K562 (cell line): ENCODE results near the gene PHF20. TPM values are rescaled to one million over a fixed set of nuclear protein-coding genes. Genes with fewer than 3 reads are reported as not detected.

ENCODE experiments used
- CBX1 ChIP-seq: sonication (generic); IDR thresholded peaks from 2 replicates; pipeline ENCODE4 v1.6.1; 2016; ENCODE audit warnings: antibody characterized with exemption, low read depth, mild to moderate bottlenecking
- CBX3 ChIP-seq, 2 experiments: IDR thresholded peaks; 1 replicate in 1 of 2; 2 replicates in 1 of 2; pipeline ENCODE4 v1.6.1; 2012; ENCODE audit warnings: inconsistent platforms in 2 of 2, low read length in 2 of 2, borderline replicate concordance in 1 of 2, control low read depth in 1 of 2
- DDX20 ChIP-seq: fragments of 450-650 bp; IDR thresholded peaks from 2 replicates; pipeline ENCODE4 v1.6.1; 2016; ENCODE audit warnings: missing genetic modification characterization, low read depth, mild to moderate bottlenecking, missing compliant biosample characterization, moderate library complexity
- KLF13 ChIP-seq: fragments of 450-650 bp; IDR thresholded peaks from 2 replicates; pipeline ENCODE4 v1.6.1; 2016; ENCODE audit warnings: missing genetic modification characterization, low read depth, mild to moderate bottlenecking, missing compliant biosample characterization, moderate library complexity, borderline replicate concordance
- MAFG ChIP-seq: fragments of 450-650 bp; conservative IDR thresholded peaks from 2 replicates; pipeline ENCODE4 v1.6.1; 2016; ENCODE audit warnings: missing genetic modification characterization, missing compliant biosample characterization
- MBD2 ChIP-seq: sonication (generic); IDR thresholded peaks from 2 replicates; pipeline ENCODE4 v1.6.1; 2016; ENCODE audit warnings: low read depth, borderline replicate concordance
- TARDBP ChIP-seq: fragments of 450-650 bp; IDR thresholded peaks from 2 replicates; pipeline ENCODE4 v1.6.1; 2016
- TEAD2 ChIP-seq: fragments of 450-650 bp; IDR thresholded peaks from 2 replicates; pipeline ENCODE4 v1.6.1; 2016; ENCODE audit warnings: missing genetic modification characterization, control low read depth, missing compliant biosample characterization
- ZKSCAN3 ChIP-seq: fragments of 250-450 bp; sonication (Bioruptor Pico); IDR thresholded peaks from 2 replicates; pipeline ENCODE4 v1.4.0; 2020
- ZNF561 ChIP-seq: fragments of 450-650 bp; formaldehyde crosslinking; conservative IDR thresholded peaks from 2 replicates; pipeline ENCODE4 v1.4.0; 2020; ENCODE audit warnings: mild to moderate bottlenecking, moderate library complexity
- polyA plus RNA-seq, 8 experiments: library from polyadenylated mRNA; depleted of rRNA in 4 of 8; stranded (reverse) in 5 of 8; unstranded in 3 of 8; fragments of >200 nt; fragmentation: Nextera tagmentation in 2 of 8; fragmentation: Illumina TruSeq in 1 of 8; extraction: Ambion mirVana in 2 of 8; extraction: Trizol in 1 of 8; gene quantifications; 2 replicates each; pipeline versions ENCODE4 v1.2.1 to v1.2.3, GENCODE V29; 2011 to 2014; ENCODE audit warnings: inconsistent platforms in 1 of 8, missing spikeins in 1 of 8
- total RNA-seq, 7 experiments: library from RNA; depleted of rRNA in 6 of 7; stranded (reverse); fragments of >200 nt in 6 of 7; fragmentation: Illumina TruSeq in 2 of 7; extraction: Trizol in 2 of 7; gene quantifications; 2 replicates each; pipeline versions ENCODE4 v1.2.1 to v1.2.3, GENCODE V29; 2011 to 2021; ENCODE audit warnings: low replicate concordance in 1 of 7
- TF ChIP-seq, protein P1 (sequence below): sonication (generic); formaldehyde crosslinking; IDR thresholded peaks from 2 replicates; pipeline ENCODE4 v1.8.0; 2022; ENCODE audit warnings: mild to moderate bottlenecking, missing genetic modification reagents
- TF ChIP-seq, protein P2 (sequence below): fragments of 450-650 bp; IDR thresholded peaks from 2 replicates; pipeline ENCODE4 v1.6.1; 2014; ENCODE audit warnings: low read depth, mild to moderate bottlenecking, moderate library complexity, borderline replicate concordance
- TF ChIP-seq, protein P3 (sequence below): IDR thresholded peaks from 2 replicates; pipeline ENCODE4 v1.6.1; 2011; ENCODE audit warnings: borderline replicate concordance, low read depth, mild to moderate bottlenecking, moderate library complexity, low read length; ENCODE audit not compliant: insufficient read depth, poor library complexity, severe bottlenecking
- TF ChIP-seq, protein P4 (sequence below): sonication (generic); IDR thresholded peaks from 2 replicates; pipeline ENCODE4 v1.6.1; 2016
- TF ChIP-seq, protein P5 (sequence below): sonication (generic); formaldehyde crosslinking; IDR thresholded peaks from 2 replicates; pipeline ENCODE4 v1.8.0; 2022; ENCODE audit warnings: mild to moderate bottlenecking, low read depth, missing genetic modification reagents
- TF ChIP-seq, protein P6 (sequence below): fragments of 450-650 bp; IDR thresholded peaks from 2 replicates; pipeline ENCODE4 v1.6.1; 2017; ENCODE audit warnings: antibody characterized with exemption

Gene PHF20
- total and polyA plus RNA-seq, 9 of the 15 experiments (the other 6 are each of a cell fraction or from before 2014, with no cell fraction given), result 49.9 to 196 (median 70.7) TPM

DNA sequence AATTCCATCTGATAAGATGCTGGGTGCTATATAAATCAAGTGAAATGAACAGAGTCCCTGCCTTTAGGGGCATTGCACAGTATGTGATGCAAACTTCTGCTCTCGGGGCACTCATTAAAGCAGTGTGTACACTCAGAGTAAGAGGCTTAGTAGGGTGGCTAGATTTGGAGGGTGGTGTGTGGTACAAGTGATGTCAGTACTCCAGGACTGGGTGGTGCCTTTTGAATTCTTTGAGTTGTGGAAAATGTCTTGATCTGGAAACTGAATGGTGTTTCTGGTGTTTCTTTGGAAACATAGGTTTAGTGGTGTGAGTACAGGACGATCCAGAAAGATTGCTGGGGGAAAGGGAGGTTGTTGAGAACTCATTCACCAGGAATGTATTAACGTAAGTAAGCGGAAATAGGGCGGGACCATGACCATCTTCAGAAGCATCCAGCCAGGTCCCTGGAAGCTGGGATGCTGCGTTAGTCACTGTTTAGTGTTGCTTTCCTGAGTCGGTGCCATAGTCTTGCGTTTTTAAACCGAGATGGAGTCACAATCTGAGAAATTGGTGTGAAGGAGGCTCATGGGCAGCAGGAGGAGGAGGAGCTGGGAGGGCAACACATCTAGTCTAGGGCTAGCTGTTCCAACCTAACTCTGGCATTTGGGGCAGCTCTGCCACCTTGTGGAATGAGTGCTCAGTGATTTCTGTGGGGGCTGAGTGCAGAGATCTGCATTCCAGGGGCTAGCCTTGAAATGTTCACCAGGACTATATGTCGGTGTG, 112.1 kb downstream of the PHF20 start (continued):
- TF ChIP-seq DDX20 (tag) (no peak), MAFG (tag) (no peak), ZNF561 (CRISPR knock-in tag) (no peak), TEAD2 (tag) (peak; percentile 85; the same call in 1 of the 2 replicates), ZKSCAN3 (CRISPR knock-in tag) (no peak; the same call in 1 of the 2 replicates), CBX1 (no peak), CBX3 (IDR thresholded peaks at IDR 0.05; ENCODE audit: borderline replicate concordance in 1 of 2, low read length in 2 of 2) (no peak), KLF13 (tag) (no peak), MBD2 (no peak), TARDBP (no peak)
- TF ChIP-seq, protein P1, sequence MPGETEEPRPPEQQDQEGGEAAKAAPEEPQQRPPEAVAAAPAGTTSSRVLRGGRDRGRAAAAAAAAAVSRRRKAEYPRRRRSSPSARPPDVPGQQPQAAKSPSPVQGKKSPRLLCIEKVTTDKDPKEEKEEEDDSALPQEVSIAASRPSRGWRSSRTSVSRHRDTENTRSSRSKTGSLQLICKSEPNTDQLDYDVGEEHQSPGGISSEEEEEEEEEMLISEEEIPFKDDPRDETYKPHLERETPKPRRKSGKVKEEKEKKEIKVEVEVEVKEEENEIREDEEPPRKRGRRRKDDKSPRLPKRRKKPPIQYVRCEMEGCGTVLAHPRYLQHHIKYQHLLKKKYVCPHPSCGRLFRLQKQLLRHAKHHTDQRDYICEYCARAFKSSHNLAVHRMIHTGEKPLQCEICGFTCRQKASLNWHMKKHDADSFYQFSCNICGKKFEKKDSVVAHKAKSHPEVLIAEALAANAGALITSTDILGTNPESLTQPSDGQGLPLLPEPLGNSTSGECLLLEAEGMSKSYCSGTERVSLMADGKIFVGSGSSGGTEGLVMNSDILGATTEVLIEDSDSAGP (CRISPR knock-in tag), result no peak
- TF ChIP-seq, protein P2, sequence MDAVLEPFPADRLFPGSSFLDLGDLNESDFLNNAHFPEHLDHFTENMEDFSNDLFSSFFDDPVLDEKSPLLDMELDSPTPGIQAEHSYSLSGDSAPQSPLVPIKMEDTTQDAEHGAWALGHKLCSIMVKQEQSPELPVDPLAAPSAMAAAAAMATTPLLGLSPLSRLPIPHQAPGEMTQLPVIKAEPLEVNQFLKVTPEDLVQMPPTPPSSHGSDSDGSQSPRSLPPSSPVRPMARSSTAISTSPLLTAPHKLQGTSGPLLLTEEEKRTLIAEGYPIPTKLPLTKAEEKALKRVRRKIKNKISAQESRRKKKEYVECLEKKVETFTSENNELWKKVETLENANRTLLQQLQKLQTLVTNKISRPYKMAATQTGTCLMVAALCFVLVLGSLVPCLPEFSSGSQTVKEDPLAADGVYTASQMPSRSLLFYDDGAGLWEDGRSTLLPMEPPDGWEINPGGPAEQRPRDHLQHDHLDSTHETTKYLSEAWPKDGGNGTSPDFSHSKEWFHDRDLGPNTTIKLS, result no peak
- TF ChIP-seq, protein P3, sequence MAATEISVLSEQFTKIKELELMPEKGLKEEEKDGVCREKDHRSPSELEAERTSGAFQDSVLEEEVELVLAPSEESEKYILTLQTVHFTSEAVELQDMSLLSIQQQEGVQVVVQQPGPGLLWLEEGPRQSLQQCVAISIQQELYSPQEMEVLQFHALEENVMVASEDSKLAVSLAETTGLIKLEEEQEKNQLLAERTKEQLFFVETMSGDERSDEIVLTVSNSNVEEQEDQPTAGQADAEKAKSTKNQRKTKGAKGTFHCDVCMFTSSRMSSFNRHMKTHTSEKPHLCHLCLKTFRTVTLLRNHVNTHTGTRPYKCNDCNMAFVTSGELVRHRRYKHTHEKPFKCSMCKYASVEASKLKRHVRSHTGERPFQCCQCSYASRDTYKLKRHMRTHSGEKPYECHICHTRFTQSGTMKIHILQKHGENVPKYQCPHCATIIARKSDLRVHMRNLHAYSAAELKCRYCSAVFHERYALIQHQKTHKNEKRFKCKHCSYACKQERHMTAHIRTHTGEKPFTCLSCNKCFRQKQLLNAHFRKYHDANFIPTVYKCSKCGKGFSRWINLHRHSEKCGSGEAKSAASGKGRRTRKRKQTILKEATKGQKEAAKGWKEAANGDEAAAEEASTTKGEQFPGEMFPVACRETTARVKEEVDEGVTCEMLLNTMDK, result peak; percentile 50
- TF ChIP-seq, protein P4, sequence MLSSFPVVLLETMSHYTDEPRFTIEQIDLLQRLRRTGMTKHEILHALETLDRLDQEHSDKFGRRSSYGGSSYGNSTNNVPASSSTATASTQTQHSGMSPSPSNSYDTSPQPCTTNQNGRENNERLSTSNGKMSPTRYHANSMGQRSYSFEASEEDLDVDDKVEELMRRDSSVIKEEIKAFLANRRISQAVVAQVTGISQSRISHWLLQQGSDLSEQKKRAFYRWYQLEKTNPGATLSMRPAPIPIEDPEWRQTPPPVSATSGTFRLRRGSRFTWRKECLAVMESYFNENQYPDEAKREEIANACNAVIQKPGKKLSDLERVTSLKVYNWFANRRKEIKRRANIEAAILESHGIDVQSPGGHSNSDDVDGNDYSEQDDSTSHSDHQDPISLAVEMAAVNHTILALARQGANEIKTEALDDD, result peak; percentile 22; the same call in 1 of the 2 replicates
- TF ChIP-seq, protein P5, sequence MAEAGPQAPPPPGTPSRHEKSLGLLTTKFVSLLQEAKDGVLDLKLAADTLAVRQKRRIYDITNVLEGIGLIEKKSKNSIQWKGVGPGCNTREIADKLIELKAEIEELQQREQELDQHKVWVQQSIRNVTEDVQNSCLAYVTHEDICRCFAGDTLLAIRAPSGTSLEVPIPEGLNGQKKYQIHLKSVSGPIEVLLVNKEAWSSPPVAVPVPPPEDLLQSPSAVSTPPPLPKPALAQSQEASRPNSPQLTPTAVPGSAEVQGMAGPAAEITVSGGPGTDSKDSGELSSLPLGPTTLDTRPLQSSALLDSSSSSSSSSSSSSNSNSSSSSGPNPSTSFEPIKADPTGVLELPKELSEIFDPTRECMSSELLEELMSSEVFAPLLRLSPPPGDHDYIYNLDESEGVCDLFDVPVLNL (CRISPR knock-in tag), result no peak
- TF ChIP-seq, protein P6, sequence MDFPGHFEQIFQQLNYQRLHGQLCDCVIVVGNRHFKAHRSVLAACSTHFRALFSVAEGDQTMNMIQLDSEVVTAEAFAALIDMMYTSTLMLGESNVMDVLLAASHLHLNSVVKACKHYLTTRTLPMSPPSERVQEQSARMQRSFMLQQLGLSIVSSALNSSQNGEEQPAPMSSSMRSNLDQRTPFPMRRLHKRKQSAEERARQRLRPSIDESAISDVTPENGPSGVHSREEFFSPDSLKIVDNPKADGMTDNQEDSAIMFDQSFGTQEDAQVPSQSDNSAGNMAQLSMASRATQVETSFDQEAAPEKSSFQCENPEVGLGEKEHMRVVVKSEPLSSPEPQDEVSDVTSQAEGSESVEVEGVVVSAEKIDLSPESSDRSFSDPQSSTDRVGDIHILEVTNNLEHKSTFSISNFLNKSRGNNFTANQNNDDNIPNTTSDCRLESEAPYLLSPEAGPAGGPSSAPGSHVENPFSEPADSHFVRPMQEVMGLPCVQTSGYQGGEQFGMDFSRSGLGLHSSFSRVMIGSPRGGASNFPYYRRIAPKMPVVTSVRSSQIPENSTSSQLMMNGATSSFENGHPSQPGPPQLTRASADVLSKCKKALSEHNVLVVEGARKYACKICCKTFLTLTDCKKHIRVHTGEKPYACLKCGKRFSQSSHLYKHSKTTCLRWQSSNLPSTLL, result no peak
